HG02840 (cell line): ENCODE data around the gene PLOD3.
A peak's percentile ranks its signal among the peaks of the same experiment; 100 is the strongest.

Experiments used
- ATAC-seq: cut with Tn5 transposase; IDR thresholded peaks from one replicate; pipeline ENCODE4 v1.9.1; 2021; ENCODE audit warnings: mild to moderate bottlenecking, moderate library complexity, moderate number of reproducible peaks; ENCODE audit not compliant: unreplicated experiment, low FRiP score

The PLOD3 gene

DNA sequence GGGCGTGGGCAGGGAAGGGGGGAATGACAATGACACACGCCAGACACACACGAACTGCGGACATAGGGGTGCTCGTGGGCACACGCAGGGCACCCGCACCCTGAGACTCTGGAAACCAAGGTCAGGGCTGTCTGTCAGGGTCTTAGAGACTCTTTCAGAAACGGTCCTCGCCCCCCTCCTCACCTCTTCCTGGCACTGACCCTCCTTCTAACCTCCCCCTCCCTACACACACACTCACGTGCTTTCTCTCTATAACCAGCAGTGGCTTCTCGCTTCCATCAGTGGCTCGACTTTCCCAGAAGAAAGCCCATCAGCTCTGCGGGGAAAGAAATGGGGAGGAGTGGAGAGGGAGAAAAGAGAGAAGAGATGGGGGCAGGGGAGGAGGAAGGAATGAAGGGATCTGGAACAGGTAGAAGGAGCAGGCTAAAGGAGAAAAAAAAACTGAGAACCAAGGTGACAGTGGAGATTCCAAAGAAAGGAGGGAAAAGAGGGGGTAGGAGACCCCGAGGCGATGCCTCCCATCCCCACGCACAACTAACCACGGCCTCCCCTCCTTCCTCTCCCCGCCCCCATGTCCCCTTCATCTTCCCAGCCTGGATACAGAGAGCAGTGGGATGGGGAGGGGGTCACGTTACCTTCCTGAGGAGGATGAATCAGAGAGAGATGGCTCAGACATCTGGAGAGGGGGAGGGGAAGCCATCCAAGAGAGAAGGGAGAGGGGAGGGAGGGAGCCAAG is 50.3 kb downstream of the PLOD3 start:
- ATAC-seq, result no peak

DNA sequence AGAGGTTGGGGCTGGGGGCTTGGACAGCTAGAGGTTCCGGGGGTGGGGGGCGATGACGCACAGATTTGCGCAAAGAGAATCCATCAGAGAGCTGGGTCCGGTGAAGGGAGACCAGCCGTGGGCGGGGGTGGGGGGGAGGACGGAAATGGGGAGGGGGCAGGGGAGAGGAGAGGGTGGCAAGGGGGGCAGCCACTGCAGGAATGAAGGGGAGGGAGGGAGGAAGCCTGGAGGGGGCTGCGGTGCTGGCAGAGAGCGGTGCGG is 50.8 kb downstream of the PLOD3 start:
- ATAC-seq, result no peak

DNA sequence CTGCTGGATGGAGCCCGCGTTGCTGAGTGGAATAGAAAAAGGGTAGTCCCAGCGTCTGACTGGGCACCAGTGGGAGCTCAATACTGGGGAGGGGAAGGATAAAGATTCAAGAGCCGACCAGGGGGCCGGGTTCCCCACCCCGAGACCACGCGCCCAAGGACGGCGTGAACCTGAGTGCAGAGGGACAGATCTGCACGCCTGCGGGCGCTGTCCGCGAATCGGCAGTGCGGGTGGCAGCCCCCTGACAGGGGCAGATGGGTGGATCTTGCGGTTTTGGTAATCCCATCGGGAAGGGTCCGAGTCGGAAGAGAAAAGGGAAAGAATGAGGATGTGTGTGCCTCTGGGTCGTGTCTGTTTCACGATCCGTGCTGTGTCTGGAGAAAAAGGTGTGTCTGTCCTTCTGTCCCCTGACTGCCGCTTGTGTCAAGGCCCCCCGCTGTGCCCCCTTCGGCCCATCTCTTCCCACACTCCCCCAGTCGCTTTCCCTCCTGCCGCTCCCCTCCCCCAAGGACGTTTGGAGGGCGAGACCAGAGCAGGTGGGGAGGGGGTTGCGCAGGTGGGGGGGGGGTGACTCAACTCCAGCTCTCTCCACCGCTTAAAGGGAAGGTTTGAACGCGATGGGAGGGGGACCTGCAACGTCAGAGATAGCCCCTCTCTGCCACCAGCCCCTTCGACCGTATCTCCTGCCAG is 51.3 kb downstream of the PLOD3 start:
- ATAC-seq, result no peak

DNA sequence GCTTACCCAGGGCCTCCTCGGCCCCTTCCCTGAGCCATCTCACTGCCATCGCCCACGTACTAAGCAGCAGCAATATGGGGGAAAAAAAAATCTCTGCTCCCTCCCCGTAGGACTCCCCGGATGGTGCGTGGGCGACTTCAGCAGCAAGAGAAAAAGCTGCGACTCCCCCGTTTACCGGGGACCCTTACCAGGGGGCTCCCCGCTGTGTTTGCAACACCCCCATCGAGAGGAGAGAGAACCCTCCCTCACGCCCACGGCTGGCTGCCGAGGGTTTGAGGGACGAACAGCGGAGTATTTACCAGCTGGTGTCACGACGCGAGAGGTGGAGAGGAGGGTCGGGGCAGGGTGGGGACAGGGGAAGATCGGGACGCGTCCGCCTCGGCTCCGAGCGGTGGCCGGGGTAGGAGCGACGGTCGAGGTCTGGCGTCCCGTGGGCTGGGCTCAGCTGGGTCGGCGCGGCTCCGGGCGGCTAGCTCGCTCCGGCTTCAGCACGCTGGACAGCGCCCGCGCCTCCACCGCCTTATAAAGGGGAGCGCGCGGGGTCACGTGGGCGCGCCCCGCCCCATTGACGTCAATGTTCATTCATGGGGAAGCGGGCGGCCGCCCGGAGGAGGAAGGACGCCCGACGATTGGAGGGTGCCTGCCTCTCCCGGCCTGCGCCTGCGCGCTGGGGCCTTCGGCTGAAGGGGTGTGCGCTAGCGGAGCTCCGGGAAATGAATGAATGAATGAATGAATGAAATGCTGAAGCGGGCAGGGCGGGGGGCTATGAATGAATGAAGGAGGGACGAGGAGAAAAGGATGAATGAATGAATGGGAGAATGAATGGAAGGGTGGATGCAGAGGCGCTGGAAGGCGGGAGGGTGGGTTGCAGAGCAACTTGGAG is 52.1 kb downstream of the PLOD3 start, which contains the start of gene VGF:
Gene VGF (minus strand): TSS at position 495 of the 883 bp plus-strand sequence. CDS start 726 bp downstream, outside the sequence.
- peak; percentile 59 for ATAC-seq

DNA sequence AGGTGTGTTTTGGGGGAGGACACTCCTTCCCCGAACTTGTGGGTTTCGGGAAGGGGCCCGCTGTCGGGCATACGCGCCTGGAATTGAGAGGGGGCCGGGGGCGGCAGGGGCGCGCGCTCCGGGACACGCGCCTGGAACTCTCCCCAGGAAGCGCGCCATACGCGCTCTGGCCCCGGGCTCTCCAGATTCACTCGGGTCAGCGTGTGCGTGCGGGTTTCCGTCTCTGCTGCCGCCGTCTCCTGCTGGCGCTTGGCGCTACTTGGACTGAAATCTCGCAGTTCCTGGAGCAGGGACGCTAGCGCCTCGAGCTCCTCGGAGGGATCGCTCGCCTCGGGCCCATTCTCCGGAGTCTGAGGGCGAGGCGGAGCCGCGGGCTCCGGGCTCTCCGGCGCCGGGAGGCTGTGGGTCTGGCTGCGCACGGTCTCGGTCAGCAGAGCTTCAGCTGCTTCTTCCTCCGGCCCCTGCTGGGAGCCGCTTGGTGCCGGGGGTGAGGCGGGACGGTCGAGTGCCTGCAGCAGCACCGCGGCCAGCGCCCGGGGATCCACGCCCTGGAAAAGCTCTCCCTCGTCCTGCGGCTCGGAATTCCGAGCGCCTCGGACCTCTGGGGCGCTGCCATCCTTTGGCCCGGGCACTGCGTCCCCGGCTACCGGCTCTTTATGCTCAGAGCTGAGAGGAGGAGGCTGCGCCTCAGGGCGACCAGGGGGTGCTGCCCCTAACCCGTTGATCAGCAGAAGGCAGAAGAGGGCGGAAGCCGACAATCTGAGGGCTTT is 53.1 kb downstream of the PLOD3 start:
- no peak for ATAC-seq

DNA sequence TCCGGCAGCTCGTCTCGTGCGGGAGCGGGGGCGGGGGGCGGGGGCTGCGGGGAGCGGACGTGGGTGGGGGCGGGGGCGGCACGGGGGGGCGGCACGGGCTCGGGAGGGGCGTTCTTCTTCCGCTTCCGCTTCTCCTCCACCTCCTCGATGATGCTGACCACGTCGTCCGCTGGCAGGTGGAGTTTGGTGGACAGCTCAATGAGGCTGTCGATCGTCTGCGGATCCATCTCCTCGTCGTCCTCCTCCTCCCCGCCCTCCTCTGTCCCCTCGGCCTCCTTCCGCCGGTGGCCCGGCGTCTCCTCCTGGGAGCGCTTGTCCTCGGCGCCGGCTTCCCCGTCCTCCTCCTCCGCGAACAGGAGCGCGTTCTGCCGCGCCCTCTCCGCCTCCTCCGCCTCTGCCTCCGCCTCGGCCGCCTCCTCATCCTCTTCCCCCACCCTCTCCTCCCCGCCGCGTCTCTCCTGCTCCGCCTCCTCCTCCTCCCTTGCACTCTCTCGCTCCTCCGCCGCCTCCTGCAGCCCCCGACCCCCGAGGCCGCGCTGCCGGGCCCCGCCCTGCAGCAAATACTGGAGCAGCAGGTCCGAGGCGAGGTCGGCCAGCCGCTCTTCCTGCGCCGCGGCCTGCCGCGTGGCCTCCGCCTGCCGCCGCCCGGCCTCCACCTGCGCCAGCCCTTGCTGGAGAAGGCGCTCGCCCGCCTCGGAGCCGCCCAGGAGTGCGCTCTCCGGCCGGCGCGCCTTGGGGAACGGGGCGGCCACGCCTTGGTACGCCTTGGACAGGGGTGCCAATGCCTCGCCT is 53.9 kb downstream of the PLOD3 start:
- no peak for ATAC-seq

DNA sequence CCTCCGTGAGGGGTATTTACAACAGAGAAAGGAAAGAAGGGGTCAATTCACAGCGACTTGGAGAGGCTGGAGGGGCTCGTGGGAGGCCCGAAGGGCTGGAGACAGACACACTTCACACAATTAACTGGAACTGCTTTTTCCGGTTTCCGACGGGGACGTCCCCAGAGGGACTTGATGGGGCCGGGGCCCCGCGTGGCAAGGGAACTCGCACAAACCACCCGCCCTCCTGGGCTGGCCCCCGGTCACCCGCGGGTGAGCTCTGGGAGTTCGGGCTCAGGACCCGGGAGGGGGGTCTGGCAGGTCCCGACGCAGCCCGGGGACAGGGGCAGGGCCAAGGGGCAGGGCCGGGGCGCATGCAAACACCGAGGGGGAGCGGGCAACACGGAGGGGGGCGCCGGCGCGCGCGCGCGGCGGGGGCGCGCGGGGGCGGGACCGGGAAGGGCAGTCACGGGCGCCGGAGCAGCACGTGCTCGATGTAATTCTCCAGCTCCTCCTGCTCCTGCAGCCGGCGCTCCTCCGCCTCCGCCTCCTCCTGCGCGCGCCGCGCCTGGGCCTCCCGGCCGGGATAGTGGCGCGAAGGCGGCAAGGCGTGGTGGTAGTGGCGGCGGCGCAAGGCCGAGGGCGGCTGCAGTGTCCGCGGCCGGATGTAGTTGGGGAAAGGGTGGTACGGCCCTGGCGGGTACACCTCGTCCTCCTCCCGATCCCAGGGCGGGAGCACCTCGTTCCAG is 54.7 kb downstream of the PLOD3 start:
- ATAC-seq, result no peak

DNA sequence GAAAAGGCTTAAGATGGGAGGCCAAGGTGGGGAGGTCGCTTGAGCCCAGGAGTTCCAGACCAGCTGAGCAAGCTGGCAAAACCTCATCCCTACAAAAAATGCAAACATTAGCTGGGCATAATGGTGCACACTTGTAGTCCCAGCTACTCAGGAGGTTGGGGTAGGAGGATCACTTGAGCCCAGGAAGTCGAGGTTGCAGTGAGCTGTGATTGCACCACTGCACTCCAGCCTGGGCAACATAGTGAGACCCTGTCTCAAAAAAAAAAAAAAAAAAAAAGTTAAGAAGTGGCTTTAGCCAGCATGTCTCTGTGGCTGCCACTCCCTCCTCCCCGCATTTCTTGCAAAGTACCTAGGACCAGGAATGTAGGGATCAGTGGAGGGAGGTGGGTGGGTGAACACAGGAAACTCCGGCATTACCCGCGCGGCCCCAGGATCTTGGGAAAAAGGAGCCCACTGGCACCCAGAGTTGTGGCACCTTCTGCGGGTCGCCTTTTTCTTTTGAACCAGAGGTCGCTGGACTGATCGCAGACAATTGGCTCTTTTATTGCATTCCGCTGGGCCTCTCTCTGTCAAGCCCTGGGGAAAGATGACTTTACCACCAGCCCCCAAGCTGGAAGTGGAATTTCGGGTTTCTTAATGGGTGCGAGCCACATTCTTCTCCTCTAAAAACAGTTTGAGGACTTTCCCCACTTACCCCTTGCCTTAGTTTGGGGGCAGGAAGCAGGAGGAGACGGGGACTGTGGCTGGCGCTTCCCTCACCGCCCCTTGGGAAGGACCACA is 55.5 kb downstream of the PLOD3 start:
- ATAC-seq, result no peak

DNA sequence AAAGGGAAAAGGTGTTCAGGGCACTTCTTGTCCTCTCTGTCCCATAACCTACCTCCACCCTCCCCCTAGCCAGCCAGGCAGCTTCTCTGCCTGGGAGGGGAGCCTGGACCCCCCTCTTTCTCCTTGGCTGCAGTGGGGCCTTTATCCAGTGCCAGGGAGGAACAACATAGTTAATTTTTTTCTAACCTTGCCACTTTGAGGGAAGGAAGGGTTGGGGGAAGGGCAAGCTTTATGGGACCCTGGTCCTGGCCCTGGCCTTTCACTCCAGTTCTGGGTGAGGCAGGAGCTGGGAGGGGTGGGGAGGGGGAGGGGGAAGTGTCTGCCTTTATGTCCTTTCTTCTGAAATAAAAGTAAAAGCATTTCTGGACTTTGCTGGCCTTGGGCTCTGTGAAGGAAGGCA is 56.5 kb downstream of the PLOD3 start:
- no peak for ATAC-seq

DNA sequence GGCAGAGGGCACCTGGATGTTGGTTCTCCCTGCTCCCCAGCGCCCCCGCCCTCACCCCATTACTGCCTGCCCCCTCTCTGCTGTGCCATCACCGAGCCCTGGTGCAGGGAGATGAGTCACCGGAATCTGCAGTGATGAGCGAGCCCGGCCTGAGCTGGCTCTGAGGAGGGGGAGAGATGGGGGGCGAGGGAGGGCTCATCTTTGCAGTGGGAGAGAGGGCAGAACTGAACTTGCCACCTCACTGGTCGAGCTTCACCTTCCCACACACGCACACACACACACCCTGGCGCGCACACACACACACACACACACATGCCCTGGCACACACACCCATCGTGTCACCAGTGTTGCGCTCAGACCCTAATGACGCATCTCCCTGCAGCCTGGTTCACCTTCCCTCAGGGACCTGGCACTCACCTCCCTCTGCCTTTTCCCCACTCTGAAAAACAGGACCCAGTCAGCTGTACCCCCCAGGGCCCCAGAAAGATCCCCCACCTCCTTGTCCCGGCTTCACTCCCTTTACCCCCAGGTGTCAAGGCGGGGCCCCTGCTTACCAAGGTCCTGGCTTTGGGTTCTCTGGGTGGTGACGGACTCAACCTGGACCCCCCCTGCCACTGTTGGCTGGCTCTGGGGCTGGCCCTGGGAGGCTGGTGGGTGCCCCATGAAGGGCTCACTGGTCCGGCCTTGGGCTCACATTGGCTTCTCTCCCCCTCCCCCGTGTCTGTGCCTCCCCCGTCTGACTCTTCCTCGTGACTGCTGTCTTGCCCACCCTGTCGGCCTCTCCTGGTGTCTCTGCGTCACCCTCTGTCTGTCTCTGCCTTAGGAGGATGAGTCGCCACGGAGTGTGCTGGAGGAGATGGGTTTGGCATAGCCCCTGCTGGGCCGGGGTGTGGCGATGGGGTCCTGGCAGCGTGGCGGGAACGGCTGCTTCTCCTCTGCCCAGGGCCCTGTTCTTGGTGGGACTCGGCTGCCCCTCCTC is 57.4 kb downstream of the PLOD3 start:
- no peak for ATAC-seq

DNA sequence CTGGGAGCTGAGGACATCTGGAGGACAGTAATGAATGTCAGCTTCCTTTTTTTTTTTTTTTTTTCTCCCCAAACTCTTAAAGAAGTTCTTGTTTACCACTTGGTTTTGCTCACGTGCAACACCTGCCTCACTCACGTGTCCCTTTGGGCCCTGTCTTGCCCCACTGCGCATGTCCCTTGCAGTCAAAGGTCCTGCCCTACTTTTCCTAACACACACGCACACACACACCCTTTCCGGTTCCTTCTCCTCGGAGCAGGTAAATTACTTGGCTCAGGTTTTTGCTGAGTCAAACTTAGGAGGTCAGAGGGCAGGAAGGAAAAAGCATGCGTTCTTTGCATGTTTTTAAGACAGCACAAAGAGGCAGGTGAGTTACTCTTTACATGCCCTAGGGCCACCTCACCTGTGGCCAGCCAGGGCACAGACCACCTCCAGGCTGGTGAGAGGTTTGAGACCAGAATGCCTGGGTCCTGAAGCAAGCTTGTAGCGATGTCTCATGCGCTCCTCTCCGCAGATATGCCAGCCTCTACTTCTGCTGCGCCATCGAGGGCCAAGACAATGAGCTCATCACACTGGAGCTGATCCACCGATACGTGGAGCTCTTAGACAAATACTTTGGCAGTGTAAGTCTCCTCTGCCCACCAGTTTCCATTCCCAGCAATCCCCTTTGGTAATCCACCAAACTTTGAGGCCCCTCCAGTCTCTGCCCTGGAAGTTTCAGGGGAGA is 60.4 kb downstream of the PLOD3 start:
- ATAC-seq, result no peak

DNA sequence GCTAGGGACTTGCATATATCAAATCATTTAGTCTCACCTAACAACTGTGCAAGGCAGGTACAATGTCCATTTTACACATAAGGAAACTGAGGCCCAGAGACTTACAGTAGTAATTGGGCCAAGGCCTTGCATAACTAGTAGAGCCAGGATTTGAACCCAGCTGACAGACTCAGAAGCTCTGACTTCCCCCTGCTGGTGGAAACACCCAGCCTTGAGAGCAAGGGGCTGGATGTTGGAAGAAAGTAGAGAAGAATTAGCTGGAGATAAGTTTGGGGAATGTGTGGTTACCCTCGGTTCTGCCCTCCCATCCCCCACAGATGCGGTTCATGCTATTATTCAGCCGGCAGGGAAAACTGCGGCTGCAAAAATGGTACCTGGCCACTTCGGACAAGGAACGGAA is 61.1 kb downstream of the PLOD3 start:
- ATAC-seq, result no peak
